K562 (cell line): ENCODE results near the gene TMEM126A. TPM values are rescaled to one million over a fixed set of nuclear protein-coding genes. Genes with fewer than 3 reads are reported as not detected.

Experiments
- BCOR ChIP-seq: fragments of 450-650 bp; IDR thresholded peaks from 2 replicates; pipeline ENCODE4 v1.6.1; 2016
- BMI1 ChIP-seq: fragments of 150-350 bp; IDR thresholded peaks from 2 replicates; pipeline ENCODE4 v1.6.1; 2014; ENCODE audit warnings: low read length
- CAMTA2 ChIP-seq: fragments of 250-450 bp; sonication (Bioruptor Pico); conservative IDR thresholded peaks from 2 replicates; pipeline ENCODE4 v1.5.1; 2022
- CHD4 ChIP-seq: fragments of 200-600 bp; sonication (generic); IDR thresholded peaks from 3 replicates; pipeline ENCODE4 v1.6.1; 2012; ENCODE audit warnings: low read depth, mild to moderate bottlenecking, mixed read lengths, low read length, inconsistent platforms; ENCODE audit not compliant: insufficient read depth, insufficient replicate concordance, poor library complexity, severe bottlenecking
- GATAD2A ChIP-seq: fragments of 450-650 bp; IDR thresholded peaks from 2 replicates; pipeline ENCODE4 v1.6.1; 2017
- MTA2 ChIP-seq: fragments of 450-650 bp; IDR thresholded peaks from 2 replicates; pipeline ENCODE4 v1.6.1; 2016; ENCODE audit warnings: low read depth
- NBN ChIP-seq: fragments of 450-650 bp; IDR thresholded peaks from 2 replicates; pipeline ENCODE4 v1.6.1; 2016; ENCODE audit warnings: low read depth, mild to moderate bottlenecking
- POLR2A ChIP-seq: fragments of 450-650 bp; conservative IDR thresholded peaks from 2 replicates; pipeline ENCODE4 v1.6.1; 2016
- POLR3A ChIP-seq: IDR thresholded peaks from 2 replicates; pipeline ENCODE4 v1.6.1; 2011; ENCODE audit warnings: borderline replicate concordance, mild to moderate bottlenecking, moderate library complexity; ENCODE audit not compliant: insufficient read length, insufficient read depth; ENCODE audit errors: extremely low read depth
- POU5F1 ChIP-seq: fragments of 150-350 bp; IDR thresholded peaks from 2 replicates; pipeline ENCODE4 v1.6.1; 2014; ENCODE audit warnings: borderline replicate concordance, low read length, low read depth, mild to moderate bottlenecking; ENCODE audit not compliant: partially characterized antibody
- SETDB1 ChIP-seq: IDR thresholded peaks from one replicate; pipeline ENCODE4 v1.6.1; 2012; ENCODE audit warnings: low read length, control low read depth, inconsistent platforms
- SMAD4 ChIP-seq: fragments of 250-450 bp; sonication (Bioruptor Pico); conservative IDR thresholded peaks from 2 replicates; pipeline ENCODE4 v1.8.0; 2021; ENCODE audit warnings: inconsistent platforms, mild to moderate bottlenecking, moderate library complexity
- SRF ChIP-seq, 2 experiments: fragments of 250-450, 450-650 bp in 1 of 2; sonication (Bioruptor Pico) in 1 of 2; sonication (generic) in 1 of 2; formaldehyde crosslinking; IDR thresholded peaks; 2 replicates each; pipeline versions ENCODE4 v1.5.0 to v1.5.1; 2020 to 2022; ENCODE audit warnings: mild to moderate bottlenecking in 1 of 2, missing genetic modification reagents in 1 of 2
- STAT5B ChIP-seq: fragments of 250-450 bp; sonication (Bioruptor Pico); IDR thresholded peaks from 2 replicates; pipeline ENCODE4 v1.8.0; 2021; ENCODE audit warnings: mild to moderate bottlenecking, inconsistent platforms
- ZNF644 ChIP-seq: fragments of 200-800 bp; sonication (Bioruptor generic); IDR thresholded peaks from 2 replicates; pipeline ENCODE4 v1.6.1; 2016; ENCODE audit warnings: low read depth, missing genetic modification characterization, missing compliant biosample characterization
- ZSCAN29 ChIP-seq: fragments of 450-650 bp; IDR thresholded peaks from 2 replicates; pipeline ENCODE4 v1.6.1; 2017
- polyA plus RNA-seq, 8 experiments: library from polyadenylated mRNA; depleted of rRNA in 4 of 8; stranded (reverse) in 5 of 8; unstranded in 3 of 8; fragments of >200 nt; fragmentation: Nextera tagmentation in 2 of 8; fragmentation: Illumina TruSeq in 1 of 8; extraction: Ambion mirVana in 2 of 8; extraction: Trizol in 1 of 8; gene quantifications; 2 replicates each; pipeline versions ENCODE4 v1.2.1 to v1.2.3, GENCODE V29; 2011 to 2014; ENCODE audit warnings: inconsistent platforms in 1 of 8, missing spikeins in 1 of 8
- total RNA-seq, 7 experiments: library from RNA; depleted of rRNA in 6 of 7; stranded (reverse); fragments of >200 nt in 6 of 7; fragmentation: Illumina TruSeq in 2 of 7; extraction: Trizol in 2 of 7; gene quantifications; 2 replicates each; pipeline versions ENCODE4 v1.2.1 to v1.2.3, GENCODE V29; 2011 to 2021; ENCODE audit warnings: low replicate concordance in 1 of 7
- TF ChIP-seq, protein P1 (sequence below): fragments of 250-450 bp; sonication (Bioruptor Pico); IDR thresholded peaks from 2 replicates; pipeline ENCODE4 v1.5.0; 2021
- TF ChIP-seq, protein P2 (sequence below): sonication (generic); formaldehyde crosslinking; IDR thresholded peaks from 2 replicates; pipeline ENCODE4 v1.8.0; 2022; ENCODE audit warnings: mild to moderate bottlenecking, missing genetic modification reagents
- TF ChIP-seq, protein P3 (sequence below): IDR thresholded peaks from 2 replicates; pipeline ENCODE4 v1.6.1; 2014; ENCODE audit warnings: antibody characterized with exemption
- TF ChIP-seq, protein P4 (sequence below): fragments of 450-650 bp; IDR thresholded peaks from 2 replicates; pipeline ENCODE4 v1.6.1; 2017; ENCODE audit warnings: antibody characterized with exemption

TMEM126A gene
- total and polyA plus RNA-seq, 9 of the 15 experiments (the other 6 are each of a cell fraction or from before 2014, with no cell fraction given) = 19.3 to 154 (median 56.3) TPM

DNA sequence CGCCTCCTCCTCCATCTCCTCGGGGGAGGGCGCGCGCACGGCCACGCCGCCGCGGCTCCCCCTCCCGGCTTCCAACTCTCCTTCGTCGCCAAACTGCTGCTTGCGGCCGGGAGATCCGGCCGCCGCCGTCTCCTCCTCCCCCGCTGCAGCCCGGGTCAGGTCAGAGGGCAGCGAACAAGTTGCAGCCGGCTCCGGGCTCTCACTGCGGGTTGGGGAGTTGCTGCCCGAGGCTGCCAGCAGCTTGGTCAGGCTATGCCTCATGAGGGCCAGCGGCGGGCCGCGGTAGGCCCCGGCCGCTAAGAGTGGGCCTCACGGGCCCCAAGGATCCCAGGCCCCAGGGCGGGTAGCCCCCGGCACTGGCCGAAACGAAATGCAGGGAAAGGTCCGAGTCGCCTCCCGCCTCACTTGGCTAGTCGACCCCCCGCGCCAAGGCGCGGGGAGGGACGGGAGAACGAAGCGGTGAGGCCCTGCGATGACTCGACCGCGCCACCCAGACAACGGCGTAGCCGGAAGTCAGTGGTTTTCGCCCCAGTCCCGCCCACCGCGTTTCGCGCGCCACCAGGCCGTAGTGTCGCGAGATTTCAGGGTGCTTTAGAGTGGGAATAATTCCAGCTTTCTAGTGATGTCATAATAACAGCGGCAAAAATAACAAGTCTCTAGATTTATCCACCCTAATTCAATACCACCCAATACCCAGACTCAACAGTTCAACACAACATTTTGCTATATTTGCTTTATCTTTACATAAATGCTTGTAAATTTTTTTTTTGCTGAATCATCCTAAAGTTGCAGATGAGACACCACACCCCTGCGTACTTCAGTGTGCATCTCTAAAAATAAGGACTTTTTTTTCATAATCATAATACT, 17.1 kb downstream of the TMEM126A start, which contains the start of gene CREBZF (continued):
- TF ChIP-seq BCOR = no peak
- peak; percentile 75 for TF ChIP-seq SMAD4 (CRISPR knock-in tag)
- TF ChIP-seq ZSCAN29 = no peak
- TF ChIP-seq NBN = no peak
- no peak for TF ChIP-seq CAMTA2
- TF ChIP-seq POLR3A = no peak
- no peak for TF ChIP-seq SRF (CRISPR knock-in tag; IDR thresholded peaks at IDR 0.05)
- peak; percentile 93 for TF ChIP-seq POLR2A
- TF ChIP-seq, protein P1, sequence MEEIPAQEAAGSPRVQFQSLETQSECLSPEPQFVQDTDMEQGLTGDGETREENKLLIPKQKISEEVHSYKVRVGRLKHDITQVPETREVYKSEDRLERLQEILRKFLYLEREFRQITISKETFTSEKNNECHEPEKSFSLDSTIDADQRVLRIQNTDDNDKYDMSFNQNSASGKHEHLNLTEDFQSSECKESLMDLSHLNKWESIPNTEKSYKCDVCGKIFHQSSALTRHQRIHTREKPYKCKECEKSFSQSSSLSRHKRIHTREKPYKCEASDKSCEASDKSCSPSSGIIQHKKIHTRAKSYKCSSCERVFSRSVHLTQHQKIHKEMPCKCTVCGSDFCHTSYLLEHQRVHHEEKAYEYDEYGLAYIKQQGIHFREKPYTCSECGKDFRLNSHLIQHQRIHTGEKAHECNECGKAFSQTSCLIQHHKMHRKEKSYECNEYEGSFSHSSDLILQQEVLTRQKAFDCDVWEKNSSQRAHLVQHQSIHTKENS (CRISPR knock-in tag) = no peak
- no peak for TF ChIP-seq BMI1
- TF ChIP-seq SETDB1 = no peak
- TF ChIP-seq, protein P2, sequence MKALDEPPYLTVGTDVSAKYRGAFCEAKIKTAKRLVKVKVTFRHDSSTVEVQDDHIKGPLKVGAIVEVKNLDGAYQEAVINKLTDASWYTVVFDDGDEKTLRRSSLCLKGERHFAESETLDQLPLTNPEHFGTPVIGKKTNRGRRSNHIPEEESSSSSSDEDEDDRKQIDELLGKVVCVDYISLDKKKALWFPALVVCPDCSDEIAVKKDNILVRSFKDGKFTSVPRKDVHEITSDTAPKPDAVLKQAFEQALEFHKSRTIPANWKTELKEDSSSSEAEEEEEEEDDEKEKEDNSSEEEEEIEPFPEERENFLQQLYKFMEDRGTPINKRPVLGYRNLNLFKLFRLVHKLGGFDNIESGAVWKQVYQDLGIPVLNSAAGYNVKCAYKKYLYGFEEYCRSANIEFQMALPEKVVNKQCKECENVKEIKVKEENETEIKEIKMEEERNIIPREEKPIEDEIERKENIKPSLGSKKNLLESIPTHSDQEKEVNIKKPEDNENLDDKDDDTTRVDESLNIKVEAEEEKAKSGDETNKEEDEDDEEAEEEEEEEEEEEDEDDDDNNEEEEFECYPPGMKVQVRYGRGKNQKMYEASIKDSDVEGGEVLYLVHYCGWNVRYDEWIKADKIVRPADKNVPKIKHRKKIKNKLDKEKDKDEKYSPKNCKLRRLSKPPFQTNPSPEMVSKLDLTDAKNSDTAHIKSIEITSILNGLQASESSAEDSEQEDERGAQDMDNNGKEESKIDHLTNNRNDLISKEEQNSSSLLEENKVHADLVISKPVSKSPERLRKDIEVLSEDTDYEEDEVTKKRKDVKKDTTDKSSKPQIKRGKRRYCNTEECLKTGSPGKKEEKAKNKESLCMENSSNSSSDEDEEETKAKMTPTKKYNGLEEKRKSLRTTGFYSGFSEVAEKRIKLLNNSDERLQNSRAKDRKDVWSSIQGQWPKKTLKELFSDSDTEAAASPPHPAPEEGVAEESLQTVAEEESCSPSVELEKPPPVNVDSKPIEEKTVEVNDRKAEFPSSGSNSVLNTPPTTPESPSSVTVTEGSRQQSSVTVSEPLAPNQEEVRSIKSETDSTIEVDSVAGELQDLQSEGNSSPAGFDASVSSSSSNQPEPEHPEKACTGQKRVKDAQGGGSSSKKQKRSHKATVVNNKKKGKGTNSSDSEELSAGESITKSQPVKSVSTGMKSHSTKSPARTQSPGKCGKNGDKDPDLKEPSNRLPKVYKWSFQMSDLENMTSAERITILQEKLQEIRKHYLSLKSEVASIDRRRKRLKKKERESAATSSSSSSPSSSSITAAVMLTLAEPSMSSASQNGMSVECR = no peak
- TF ChIP-seq MTA2 = no peak
- no peak for TF ChIP-seq ZNF644 (tag)
- 0 out of 2 replicates have a peak, but pooled peaks have one; percentile 64 for TF ChIP-seq GATAD2A
- TF ChIP-seq, protein P3, sequence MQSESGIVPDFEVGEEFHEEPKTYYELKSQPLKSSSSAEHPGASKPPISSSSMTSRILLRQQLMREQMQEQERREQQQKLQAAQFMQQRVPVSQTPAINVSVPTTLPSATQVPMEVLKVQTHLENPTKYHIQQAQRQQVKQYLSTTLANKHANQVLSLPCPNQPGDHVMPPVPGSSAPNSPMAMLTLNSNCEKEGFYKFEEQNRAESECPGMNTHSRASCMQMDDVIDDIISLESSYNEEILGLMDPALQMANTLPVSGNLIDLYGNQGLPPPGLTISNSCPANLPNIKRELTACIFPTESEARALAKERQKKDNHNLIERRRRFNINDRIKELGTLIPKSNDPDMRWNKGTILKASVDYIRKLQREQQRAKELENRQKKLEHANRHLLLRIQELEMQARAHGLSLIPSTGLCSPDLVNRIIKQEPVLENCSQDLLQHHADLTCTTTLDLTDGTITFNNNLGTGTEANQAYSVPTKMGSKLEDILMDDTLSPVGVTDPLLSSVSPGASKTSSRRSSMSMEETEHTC = 0 out of 2 replicates have a peak, but pooled peaks have one; percentile 7
- TF ChIP-seq POU5F1 = no peak
- no peak for TF ChIP-seq CHD4
- TF ChIP-seq, protein P4, sequence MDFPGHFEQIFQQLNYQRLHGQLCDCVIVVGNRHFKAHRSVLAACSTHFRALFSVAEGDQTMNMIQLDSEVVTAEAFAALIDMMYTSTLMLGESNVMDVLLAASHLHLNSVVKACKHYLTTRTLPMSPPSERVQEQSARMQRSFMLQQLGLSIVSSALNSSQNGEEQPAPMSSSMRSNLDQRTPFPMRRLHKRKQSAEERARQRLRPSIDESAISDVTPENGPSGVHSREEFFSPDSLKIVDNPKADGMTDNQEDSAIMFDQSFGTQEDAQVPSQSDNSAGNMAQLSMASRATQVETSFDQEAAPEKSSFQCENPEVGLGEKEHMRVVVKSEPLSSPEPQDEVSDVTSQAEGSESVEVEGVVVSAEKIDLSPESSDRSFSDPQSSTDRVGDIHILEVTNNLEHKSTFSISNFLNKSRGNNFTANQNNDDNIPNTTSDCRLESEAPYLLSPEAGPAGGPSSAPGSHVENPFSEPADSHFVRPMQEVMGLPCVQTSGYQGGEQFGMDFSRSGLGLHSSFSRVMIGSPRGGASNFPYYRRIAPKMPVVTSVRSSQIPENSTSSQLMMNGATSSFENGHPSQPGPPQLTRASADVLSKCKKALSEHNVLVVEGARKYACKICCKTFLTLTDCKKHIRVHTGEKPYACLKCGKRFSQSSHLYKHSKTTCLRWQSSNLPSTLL = no peak
- no peak for TF ChIP-seq STAT5B (CRISPR knock-in tag)
